ENCODE results near the gene DENND1A. TPM values are rescaled to one million over a fixed set of nuclear protein-coding genes. Genes with fewer than 3 reads are reported as not detected.

Gene DENND1A
- total RNA-seq, 1 donor from 2014 or later: 13.9 TPM

DNA sequence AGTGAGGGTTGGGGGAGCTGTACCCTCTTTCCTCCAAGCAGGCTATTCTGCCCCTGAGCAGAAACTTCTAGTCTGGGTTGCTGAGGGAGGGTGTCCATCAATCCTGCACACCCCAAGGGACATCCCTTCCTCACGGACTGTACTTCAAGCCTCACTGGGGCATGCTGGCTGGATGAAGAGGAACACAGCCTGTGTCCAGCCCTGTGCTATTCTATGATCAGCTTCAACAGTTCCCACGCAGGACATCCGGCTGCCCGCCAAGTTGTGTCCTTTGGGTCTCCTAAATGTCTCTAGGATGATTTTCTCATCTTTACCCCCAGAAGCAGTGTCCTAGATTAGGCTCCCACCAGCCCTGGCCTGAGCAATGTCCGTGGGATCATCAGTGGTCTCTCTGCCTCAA lies 505.8 kb downstream of the DENND1A start:
- no peak overlapping the region for H3K27ac Mint-ChIP-seq (ENCODE audit: unreplicated experiment)
- H3K4me1 Mint-ChIP-seq (ENCODE audit: low read depth, unreplicated experiment): peaks cover 9% of the 10 kb centered on the region
- DNase-seq: no peak
- peaks cover 8% of the 10 kb centered on the region for H3K36me3 Mint-ChIP-seq (ENCODE audit: unreplicated experiment)
- H3K4me3 Mint-ChIP-seq (ENCODE audit: unreplicated experiment): no peak overlapping the region
- TF ChIP-seq, protein P1, sequence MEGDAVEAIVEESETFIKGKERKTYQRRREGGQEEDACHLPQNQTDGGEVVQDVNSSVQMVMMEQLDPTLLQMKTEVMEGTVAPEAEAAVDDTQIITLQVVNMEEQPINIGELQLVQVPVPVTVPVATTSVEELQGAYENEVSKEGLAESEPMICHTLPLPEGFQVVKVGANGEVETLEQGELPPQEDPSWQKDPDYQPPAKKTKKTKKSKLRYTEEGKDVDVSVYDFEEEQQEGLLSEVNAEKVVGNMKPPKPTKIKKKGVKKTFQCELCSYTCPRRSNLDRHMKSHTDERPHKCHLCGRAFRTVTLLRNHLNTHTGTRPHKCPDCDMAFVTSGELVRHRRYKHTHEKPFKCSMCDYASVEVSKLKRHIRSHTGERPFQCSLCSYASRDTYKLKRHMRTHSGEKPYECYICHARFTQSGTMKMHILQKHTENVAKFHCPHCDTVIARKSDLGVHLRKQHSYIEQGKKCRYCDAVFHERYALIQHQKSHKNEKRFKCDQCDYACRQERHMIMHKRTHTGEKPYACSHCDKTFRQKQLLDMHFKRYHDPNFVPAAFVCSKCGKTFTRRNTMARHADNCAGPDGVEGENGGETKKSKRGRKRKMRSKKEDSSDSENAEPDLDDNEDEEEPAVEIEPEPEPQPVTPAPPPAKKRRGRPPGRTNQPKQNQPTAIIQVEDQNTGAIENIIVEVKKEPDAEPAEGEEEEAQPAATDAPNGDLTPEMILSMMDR (IDR thresholded peaks at IDR 0.05; ENCODE audit: partially characterized antibody, unreplicated experiment): no peak
- peaks cover 4% of the 10 kb centered on the region for H3K9me3 Mint-ChIP-seq (ENCODE audit: unreplicated experiment)
- H3K27me3 Mint-ChIP-seq (ENCODE audit: unreplicated experiment): peaks cover 11% of the 10 kb centered on the region

DNA sequence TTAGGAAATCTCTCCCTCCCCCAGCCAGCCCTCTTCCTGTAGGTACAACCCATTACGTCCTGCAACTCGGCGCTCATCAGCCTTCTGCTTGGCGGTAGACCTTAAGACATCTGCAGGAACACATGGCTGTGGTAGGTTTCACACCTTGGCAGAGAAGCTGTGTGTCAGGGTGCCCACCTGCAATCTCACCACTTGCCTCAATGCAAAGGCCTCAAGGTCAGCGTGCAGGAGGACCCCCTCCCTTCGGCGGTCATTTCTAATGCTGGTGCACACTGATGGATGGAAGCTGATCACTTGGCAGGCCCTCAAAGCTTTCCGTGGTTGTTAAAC lies 506.6 kb downstream of the DENND1A start:
- H3K4me1 Mint-ChIP-seq (ENCODE audit: low read depth, unreplicated experiment): peaks cover 13% of the 10 kb centered on the region
- H3K4me3 Mint-ChIP-seq (ENCODE audit: unreplicated experiment): no peak overlapping the region
- H3K27me3 Mint-ChIP-seq (ENCODE audit: unreplicated experiment): peaks cover 13% of the 10 kb centered on the region
- peaks cover 8% of the 10 kb centered on the region for H3K36me3 Mint-ChIP-seq (ENCODE audit: unreplicated experiment)
- no peak overlapping the region for H3K27ac Mint-ChIP-seq (ENCODE audit: unreplicated experiment)
- TF ChIP-seq, protein P1 (IDR thresholded peaks at IDR 0.05; ENCODE audit: partially characterized antibody, unreplicated experiment): no peak
- peaks cover 4% of the 10 kb centered on the region for H3K9me3 Mint-ChIP-seq (ENCODE audit: unreplicated experiment)
- DNase-seq: no peak

DNA sequence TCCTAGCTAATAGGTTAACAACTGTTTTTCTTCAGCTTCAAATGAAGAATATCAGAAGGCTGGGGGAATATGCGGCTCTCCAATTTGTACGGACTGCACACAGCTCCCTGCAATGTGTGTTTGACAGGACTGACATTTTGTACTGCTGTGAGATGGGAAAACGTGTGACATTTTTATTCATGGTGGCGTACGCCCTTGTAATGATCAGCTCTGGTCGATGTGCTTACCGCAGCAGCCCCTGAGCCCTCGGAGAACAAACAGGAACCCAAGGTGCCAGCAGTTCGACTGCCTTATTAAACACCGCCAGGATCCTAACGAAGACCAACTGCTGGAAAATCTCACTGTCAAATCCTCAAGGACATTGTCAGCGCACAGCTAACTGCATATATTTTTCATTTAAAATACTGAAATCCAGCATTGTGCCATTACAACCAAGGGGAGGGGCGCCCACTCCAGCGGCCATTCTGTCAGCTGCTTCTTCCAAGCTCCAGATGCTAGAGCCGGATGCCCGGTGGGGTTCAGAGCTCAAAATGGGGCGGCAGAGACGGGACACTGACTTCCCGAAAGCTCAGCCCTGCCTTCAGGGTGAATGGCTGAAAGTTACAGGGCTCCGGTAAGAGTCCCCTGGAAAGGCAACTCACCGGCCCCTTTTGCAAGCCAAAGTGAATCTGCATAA lies 507.2 kb downstream of the DENND1A start:
- no peak for DNase-seq
- Mint-ChIP-seq H3K4me1 (ENCODE audit: low read depth, unreplicated experiment) (peaks cover 13% of the 10 kb centered on the region), H3K27me3 (ENCODE audit: unreplicated experiment) (peaks cover 13% of the 10 kb centered on the region), H3K4me3 (ENCODE audit: unreplicated experiment) (no peak overlapping the region), H3K27ac (ENCODE audit: unreplicated experiment) (no peak overlapping the region), H3K9me3 (ENCODE audit: unreplicated experiment) (peaks cover 4% of the 10 kb centered on the region), H3K36me3 (ENCODE audit: unreplicated experiment) (peaks cover 8% of the 10 kb centered on the region)
- TF ChIP-seq, protein P1 (IDR thresholded peaks at IDR 0.05; ENCODE audit: partially characterized antibody, unreplicated experiment): no peak

DNA sequence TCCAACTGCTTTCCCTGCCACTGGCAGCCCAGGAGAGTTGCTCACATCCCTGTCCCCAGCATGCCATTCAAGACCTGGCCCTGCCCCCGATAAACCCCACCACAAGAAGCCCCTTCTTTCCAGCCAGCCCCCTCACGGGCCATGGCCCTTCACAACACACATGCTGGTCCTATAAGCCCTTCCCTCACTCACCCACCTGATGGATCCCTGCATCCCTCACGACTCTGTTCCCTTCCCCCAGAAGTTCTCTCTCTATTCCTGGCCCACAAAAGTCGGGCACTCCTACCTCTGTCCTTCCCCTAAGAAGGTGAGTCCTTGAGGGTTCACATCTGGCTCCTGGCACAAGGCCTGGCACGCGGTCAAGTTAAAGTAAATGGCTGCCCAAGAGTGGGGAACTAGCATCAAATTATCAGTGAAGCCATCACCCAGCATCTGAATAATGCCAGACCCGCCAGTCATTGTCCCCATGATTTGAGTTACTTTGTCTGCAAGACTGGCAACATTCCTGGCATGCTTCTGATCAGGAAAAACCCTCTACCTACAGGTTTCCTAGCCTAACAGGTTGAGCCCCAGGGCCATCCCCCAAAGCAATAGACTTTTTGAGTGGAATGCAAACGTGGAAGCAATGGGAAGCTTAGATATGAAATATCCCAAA lies 508.0 kb downstream of the DENND1A start:
- TF ChIP-seq, protein P1 (IDR thresholded peaks at IDR 0.05; ENCODE audit: partially characterized antibody, unreplicated experiment): no peak
- Mint-ChIP-seq H3K9me3 (ENCODE audit: unreplicated experiment) (peaks cover 2% of the 10 kb centered on the region), H3K4me1 (ENCODE audit: low read depth, unreplicated experiment) (peaks cover 13% of the 10 kb centered on the region), H3K27me3 (ENCODE audit: unreplicated experiment) (peaks cover 13% of the 10 kb centered on the region), H3K27ac (ENCODE audit: unreplicated experiment) (no peak overlapping the region), H3K4me3 (ENCODE audit: unreplicated experiment) (no peak overlapping the region), H3K36me3 (ENCODE audit: unreplicated experiment) (no peaks in the 10 kb centered on the region)
- no peak for DNase-seq

DNA sequence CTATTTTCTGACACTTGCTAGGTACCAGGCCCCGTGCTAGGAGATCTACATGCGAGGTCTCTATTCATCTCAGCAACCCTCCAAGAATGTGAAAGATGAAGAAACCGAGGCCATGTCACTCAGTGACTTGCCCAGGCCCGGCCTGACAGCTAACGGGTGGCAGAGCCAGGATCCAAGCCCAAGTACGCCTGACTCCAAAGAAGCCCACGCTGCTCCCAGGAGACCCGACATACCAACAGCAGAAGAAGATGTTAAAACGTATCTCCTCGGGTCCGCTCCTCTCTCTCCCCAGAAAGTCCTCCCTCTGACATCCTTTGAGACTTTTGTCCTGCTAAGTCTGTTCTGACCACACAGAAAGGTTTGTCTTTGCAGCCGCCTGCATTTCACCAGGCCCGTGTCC lies 508.7 kb downstream of the DENND1A start:
- Mint-ChIP-seq H3K36me3 (ENCODE audit: unreplicated experiment) (peaks cover 5% of the 10 kb centered on the region), H3K4me3 (ENCODE audit: unreplicated experiment) (no peak overlapping the region), H3K4me1 (ENCODE audit: low read depth, unreplicated experiment) (peaks cover 16% of the 10 kb centered on the region), H3K9me3 (ENCODE audit: unreplicated experiment) (peaks cover 3% of the 10 kb centered on the region), H3K27me3 (ENCODE audit: unreplicated experiment) (peaks cover 12% of the 10 kb centered on the region), H3K27ac (ENCODE audit: unreplicated experiment) (no peak overlapping the region)
- TF ChIP-seq, protein P1 (IDR thresholded peaks at IDR 0.05; ENCODE audit: partially characterized antibody, unreplicated experiment): no peak
- DNase-seq: no peak

All from glutamatergic neuron (in vitro differentiated cells).